ENCODE data around the gene TIMMDC1.
"Not testable (repeated sequence)": the region's sequence is repeated elsewhere in the genome, so short reads cannot be mapped to it uniquely, and the experiment has no call there.

Gene TIMMDC1

GRCh38 chr3:119557192-119557876 lies 59.0 kb downstream of the TIMMDC1 start:
- no peak for DNase-seq (ENCODE audit: low read depth)

GRCh38 chr3:119557877-119558269 lies 59.5 kb downstream of the TIMMDC1 start:
- no peak for DNase-seq (ENCODE audit: low read depth)

- DNase-seq (ENCODE audit: low read depth) = no peak
Measured at GRCh38 chr3:119558626-119559317, 60.4 kb downstream of the TIMMDC1 start.

- no peak for DNase-seq (ENCODE audit: low read depth)
Measured at GRCh38 chr3:119559441-119559963, 61.2 kb downstream of the TIMMDC1 start, which contains the start of gene CD80. CD80 (minus strand) TSS chr3:119559614; CDS start chr3:119557728, 1,886 bp downstream.

- no peak for DNase-seq (ENCODE audit: low read depth)
Measured at GRCh38 chr3:119560160-119560559, 61.8 kb downstream of the TIMMDC1 start.

GRCh38 chr3:119562307-119562961 lies 64.1 kb downstream of the TIMMDC1 start:
- no peak for DNase-seq (ENCODE audit: low read depth)

- not testable (repeated sequence) for DNase-seq (ENCODE audit: low read depth)
Measured at GRCh38 chr3:119563334-119563733, 65.0 kb downstream of the TIMMDC1 start.

GRCh38 chr3:119569156-119569555 lies 70.8 kb downstream of the TIMMDC1 start:
- DNase-seq (ENCODE audit: low read depth) = no peak

GRCh38 chr3:119570229-119570628 lies 71.9 kb downstream of the TIMMDC1 start:
- no peak for DNase-seq (ENCODE audit: low read depth)

GRCh38 chr3:119571230-119571629 lies 72.9 kb downstream of the TIMMDC1 start:
- no peak for DNase-seq (ENCODE audit: low read depth)

GRCh38 chr3:119571688-119572087 lies 73.3 kb downstream of the TIMMDC1 start:
- no peak for DNase-seq (ENCODE audit: low read depth)

Measured in stimulated activated CD8-positive, alpha-beta memory T cell treated with anti-CD3 and anti-CD28 coated beads, Interleukin-4, amount 100 ng/mL, for 24 hours (primary cell).